Measurements from ENCODE around the gene NR3C2. TPM values are rescaled to one million over a fixed set of nuclear protein-coding genes. Genes with fewer than 3 reads are reported as not detected.

NR3C2 gene
- total RNA-seq, 1 experiment from 2014 or later = 2.8 TPM

DNA sequence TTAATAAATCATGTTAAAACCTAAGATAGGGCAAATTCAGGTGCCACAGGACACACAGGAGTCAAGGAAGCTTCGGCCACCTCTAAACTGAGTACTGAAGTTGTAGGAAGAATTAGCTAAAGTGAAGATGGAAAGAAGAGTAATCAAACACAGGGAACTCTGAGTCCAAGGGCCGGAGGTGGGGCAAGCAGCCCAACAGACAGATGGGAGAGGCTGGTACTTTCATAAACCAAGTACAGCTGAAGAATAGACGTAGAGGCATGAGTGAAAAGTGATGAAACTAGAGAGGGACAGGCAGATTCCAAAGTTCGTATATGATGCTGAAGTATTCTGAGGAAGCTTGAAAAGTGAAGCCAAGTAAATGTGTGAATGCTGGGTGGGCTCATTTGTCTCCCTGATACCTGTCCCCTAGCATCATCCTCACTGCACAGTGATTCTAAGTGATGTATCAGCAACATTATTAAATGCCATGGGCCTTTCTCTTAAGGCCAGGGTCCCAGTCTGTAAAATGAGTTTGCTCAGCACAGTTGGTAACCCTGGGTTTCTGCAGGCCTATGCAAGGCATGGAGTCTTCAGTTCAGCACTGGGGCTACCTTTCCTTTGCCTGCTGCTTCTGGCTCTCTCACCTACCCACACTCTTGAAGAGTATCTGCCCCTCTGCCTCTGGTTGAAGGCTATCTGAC, 203.3 kb downstream of the NR3C2 start:
- intact Hi-C loops (cut with micrococcal nuclease) = no loop called here
- no peak for DNase-seq
- no peak overlapping the region for H3K4me2 ChIP-seq (ENCODE audit: low read length)
- ChIA-PET CTCF (no interaction called here), POLR2A (ENCODE audit: unreplicated experiment) (no interaction called here)
- no peaks in the 10 kb centered on the region for H3F3A ChIP-seq (ENCODE audit: low read length, unreplicated experiment)
- no peak for TF ChIP-seq EZH2 (IDR thresholded peaks at IDR 0.05; ENCODE audit: low read length, unreplicated experiment)
- TF ChIP-seq, protein P1, sequence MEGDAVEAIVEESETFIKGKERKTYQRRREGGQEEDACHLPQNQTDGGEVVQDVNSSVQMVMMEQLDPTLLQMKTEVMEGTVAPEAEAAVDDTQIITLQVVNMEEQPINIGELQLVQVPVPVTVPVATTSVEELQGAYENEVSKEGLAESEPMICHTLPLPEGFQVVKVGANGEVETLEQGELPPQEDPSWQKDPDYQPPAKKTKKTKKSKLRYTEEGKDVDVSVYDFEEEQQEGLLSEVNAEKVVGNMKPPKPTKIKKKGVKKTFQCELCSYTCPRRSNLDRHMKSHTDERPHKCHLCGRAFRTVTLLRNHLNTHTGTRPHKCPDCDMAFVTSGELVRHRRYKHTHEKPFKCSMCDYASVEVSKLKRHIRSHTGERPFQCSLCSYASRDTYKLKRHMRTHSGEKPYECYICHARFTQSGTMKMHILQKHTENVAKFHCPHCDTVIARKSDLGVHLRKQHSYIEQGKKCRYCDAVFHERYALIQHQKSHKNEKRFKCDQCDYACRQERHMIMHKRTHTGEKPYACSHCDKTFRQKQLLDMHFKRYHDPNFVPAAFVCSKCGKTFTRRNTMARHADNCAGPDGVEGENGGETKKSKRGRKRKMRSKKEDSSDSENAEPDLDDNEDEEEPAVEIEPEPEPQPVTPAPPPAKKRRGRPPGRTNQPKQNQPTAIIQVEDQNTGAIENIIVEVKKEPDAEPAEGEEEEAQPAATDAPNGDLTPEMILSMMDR (conservative IDR thresholded peaks at IDR 0.05; ENCODE audit: low read depth, low read length) = no peak
- TF ChIP-seq EZH2phosphoT487 (IDR thresholded peaks at IDR 0.05; ENCODE audit: borderline replicate concordance, low read length) = no peak
- no peak overlapping the region for H3K27ac ChIP-seq (ENCODE audit: low read length)
- H3K4me1 ChIP-seq (ENCODE audit: insufficient read depth, low read length) = no peaks in the 10 kb centered on the region
- H3K9ac ChIP-seq (ENCODE audit: low read length) = no peak overlapping the region
- no peaks in the 10 kb centered on the region for H3K27me3 ChIP-seq (ENCODE audit: low read length)
- ATAC-seq = no peak
- no peaks in the 10 kb centered on the region for H3K79me2 ChIP-seq (ENCODE audit: low read length)
- no peaks in the 10 kb centered on the region for H3K9me2 ChIP-seq (replicated peaks; ENCODE audit: low read length)
- H2AFZ ChIP-seq (ENCODE audit: low read length) = no peak overlapping the region
- H3K36me3 ChIP-seq (ENCODE audit: low read depth, low read length) = no peaks in the 10 kb centered on the region
- no TSS peak for BruUV-seq (replicated peaks)
- no peaks in the 10 kb centered on the region for H4K20me1 ChIP-seq (ENCODE audit: low read length)
- no peak overlapping the region for H3K4me3 ChIP-seq (ENCODE audit: low read length)
- H3K9me3 ChIP-seq (ENCODE audit: low read length) = no peaks in the 10 kb centered on the region

DNA sequence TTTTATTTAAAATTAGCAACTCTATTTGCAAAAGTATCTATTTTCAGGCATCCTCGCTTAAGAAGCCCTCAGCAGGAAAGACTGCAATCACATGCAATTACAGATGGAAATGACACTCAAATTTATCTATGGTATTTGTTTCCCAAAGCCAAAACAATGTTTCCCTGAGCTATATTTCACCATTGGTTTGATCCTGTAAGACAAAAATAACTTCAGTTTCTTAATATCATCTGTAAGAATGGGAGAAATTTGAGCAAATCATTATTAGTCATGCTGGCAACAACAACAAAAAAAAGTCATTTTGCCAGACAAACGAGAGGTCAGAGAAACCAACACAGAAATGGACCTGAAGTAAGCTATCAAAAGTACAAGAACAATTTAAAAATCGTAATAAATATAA, 204.1 kb downstream of the NR3C2 start:
- no peaks in the 10 kb centered on the region for H3K4me1 ChIP-seq (ENCODE audit: insufficient read depth, low read length)
- POLR2A ChIA-PET (ENCODE audit: unreplicated experiment) = no interaction called here
- H3K27me3 ChIP-seq (ENCODE audit: low read length) = no peaks in the 10 kb centered on the region
- no peaks in the 10 kb centered on the region for H3K79me2 ChIP-seq (ENCODE audit: low read length)
- H3K4me2 ChIP-seq (ENCODE audit: low read length) = no peak overlapping the region
- no peak overlapping the region for H3K9ac ChIP-seq (ENCODE audit: low read length)
- CTCF ChIA-PET = no interaction called here
- no peaks in the 10 kb centered on the region for H4K20me1 ChIP-seq (ENCODE audit: low read length)
- no peak overlapping the region for H2AFZ ChIP-seq (ENCODE audit: low read length)
- no peaks in the 10 kb centered on the region for H3K36me3 ChIP-seq (ENCODE audit: low read depth, low read length)
- no peak for DNase-seq
- H3K27ac ChIP-seq (ENCODE audit: low read length) = no peak overlapping the region
- no peak for TF ChIP-seq EZH2phosphoT487 (IDR thresholded peaks at IDR 0.05; ENCODE audit: borderline replicate concordance, low read length)
- no peak for ATAC-seq
- BruUV-seq (replicated peaks) = no TSS peak
- H3K9me3 ChIP-seq (ENCODE audit: low read length) = no peaks in the 10 kb centered on the region
- no peak overlapping the region for H3K4me3 ChIP-seq (ENCODE audit: low read length)
- no peaks in the 10 kb centered on the region for H3F3A ChIP-seq (ENCODE audit: low read length, unreplicated experiment)
- no peaks in the 10 kb centered on the region for H3K9me2 ChIP-seq (replicated peaks; ENCODE audit: low read length)
- intact Hi-C loops (cut with micrococcal nuclease) = no loop called here

DNA sequence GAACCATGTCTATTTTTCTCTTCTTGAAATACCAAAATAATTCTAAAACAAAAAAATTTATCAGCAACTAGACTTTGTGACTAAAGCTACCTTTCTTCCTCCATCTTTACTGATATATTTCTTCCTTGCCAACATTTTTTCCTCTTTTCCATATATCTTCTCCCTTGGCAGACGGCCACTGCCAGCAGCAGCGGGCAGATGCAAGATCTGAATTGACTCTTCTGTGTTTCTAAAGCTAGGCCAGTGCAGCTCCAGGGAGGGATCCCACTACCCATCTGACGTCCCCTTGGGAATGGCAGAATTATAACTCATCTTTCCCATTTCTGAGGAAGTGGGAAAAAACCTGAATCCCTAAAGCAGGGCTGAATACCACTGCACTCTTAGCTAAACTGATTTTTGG, 206.4 kb downstream of the NR3C2 start:
- Histone ChIP-seq H3K79me2 (ENCODE audit: low read length) (no peaks in the 10 kb centered on the region), H3F3A (ENCODE audit: low read length, unreplicated experiment) (no peaks in the 10 kb centered on the region), H3K4me1 (ENCODE audit: insufficient read depth, low read length) (no peaks in the 10 kb centered on the region), H3K27me3 (ENCODE audit: low read length) (no peaks in the 10 kb centered on the region), H3K4me3 (ENCODE audit: low read length) (no peak overlapping the region), H3K9ac (ENCODE audit: low read length) (no peak overlapping the region), H3K9me3 (ENCODE audit: low read length) (no peaks in the 10 kb centered on the region), H2AFZ (ENCODE audit: low read length) (no peak overlapping the region), H4K20me1 (ENCODE audit: low read length) (no peaks in the 10 kb centered on the region), H3K9me2 (replicated peaks; ENCODE audit: low read length) (no peaks in the 10 kb centered on the region), H3K27ac (ENCODE audit: low read length) (no peak overlapping the region), H3K36me3 (ENCODE audit: low read depth, low read length) (no peaks in the 10 kb centered on the region), H3K4me2 (ENCODE audit: low read length) (no peak overlapping the region)
- CTCF ChIA-PET = no interaction called here
- no peak for ATAC-seq
- DNase-seq = no peak
- TF ChIP-seq, protein P1 (conservative IDR thresholded peaks at IDR 0.05; ENCODE audit: low read depth, low read length) = no peak
- no peak for TF ChIP-seq EZH2 (IDR thresholded peaks at IDR 0.05; ENCODE audit: low read length, unreplicated experiment)
- no peak for TF ChIP-seq EZH2phosphoT487 (IDR thresholded peaks at IDR 0.05; ENCODE audit: borderline replicate concordance, low read length)
- intact Hi-C loops (cut with micrococcal nuclease) = no loop called here
- BruUV-seq (replicated peaks) = no TSS peak
- POLR2A ChIA-PET (ENCODE audit: unreplicated experiment) = no interaction called here
